ENCODE measurements around the gene SEPTIN11. TPM values are rescaled to one million over a fixed set of nuclear protein-coding genes. Genes with fewer than 3 reads are reported as not detected.

SEPTIN11 gene
- total and polyA plus RNA-seq, 7 donors: 5.7 to 54.0 (median 33.2) TPM

DNA sequence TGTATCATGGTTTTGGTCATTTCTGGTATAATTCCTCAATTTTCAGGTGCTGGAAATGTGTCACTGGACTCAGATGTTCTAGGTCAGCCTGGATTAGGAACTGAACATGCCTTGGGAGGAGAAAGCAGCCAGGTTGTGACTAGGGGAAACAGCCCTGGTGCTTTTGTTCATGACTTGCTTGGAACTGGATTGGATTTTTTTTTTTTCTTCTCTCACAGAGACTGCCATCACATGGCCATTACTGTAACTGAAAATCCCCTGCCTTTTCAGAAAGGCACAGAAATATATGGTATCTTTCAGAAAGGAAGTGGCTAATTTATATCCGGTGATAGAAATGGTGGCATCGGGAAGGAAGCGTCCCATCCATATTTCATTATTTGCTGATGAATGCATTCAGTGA lies 34.6 kb downstream of the SEPTIN11 start:
- Histone ChIP-seq H3K4me3 (no peak overlapping the region), H3K9me3 (no peaks in the 10 kb centered on the region), H3K4me1 (peaks cover 46% of the 10 kb centered on the region), H3K27me3 (ENCODE audit: insufficient read depth in 3 of 3, low read length in 2 of 3) (no peaks in the 10 kb centered on the region), H3K27ac (peak overlapping the region; percentile 68), H3K36me3 (ENCODE audit: insufficient read depth in 1 of 2, low read depth in 1 of 2) (no peaks in the 10 kb centered on the region)
- WGBS, 3 donors: 47 to 51% (median 51%) methylated on average over 3 of the region's 3 CpGs
- ATAC-seq (peak; percentile 32 to 59 (median 50)), DNase-seq (no peak)
- TF ChIP-seq, protein P1, sequence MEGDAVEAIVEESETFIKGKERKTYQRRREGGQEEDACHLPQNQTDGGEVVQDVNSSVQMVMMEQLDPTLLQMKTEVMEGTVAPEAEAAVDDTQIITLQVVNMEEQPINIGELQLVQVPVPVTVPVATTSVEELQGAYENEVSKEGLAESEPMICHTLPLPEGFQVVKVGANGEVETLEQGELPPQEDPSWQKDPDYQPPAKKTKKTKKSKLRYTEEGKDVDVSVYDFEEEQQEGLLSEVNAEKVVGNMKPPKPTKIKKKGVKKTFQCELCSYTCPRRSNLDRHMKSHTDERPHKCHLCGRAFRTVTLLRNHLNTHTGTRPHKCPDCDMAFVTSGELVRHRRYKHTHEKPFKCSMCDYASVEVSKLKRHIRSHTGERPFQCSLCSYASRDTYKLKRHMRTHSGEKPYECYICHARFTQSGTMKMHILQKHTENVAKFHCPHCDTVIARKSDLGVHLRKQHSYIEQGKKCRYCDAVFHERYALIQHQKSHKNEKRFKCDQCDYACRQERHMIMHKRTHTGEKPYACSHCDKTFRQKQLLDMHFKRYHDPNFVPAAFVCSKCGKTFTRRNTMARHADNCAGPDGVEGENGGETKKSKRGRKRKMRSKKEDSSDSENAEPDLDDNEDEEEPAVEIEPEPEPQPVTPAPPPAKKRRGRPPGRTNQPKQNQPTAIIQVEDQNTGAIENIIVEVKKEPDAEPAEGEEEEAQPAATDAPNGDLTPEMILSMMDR (IDR thresholded peaks at IDR 0.05): peak; percentile 40
- intact Hi-C loops (cut with DNase I): no loop called here

DNA sequence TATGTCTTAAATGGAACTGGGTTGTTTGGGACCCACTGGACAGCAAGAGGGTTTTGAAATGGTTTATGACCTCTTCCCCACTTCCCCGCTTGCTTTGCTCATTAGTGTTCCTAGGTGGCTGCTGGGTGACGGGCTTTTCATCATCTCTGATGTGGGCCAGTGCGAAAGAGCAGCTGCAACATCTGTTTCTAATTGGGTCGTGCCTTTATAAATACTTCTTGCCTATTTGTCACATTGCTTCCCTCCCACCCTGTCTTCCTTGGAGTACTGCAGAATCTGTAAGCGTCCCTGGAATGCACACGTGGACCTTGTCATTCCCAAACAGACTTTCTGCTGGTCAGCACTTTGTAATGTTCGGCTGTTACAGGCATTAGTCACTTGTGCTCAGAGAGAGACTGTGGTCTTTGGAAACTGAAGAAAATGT lies 35.2 kb downstream of the SEPTIN11 start:
- no peaks in the 10 kb centered on the region for H3K27me3 ChIP-seq (ENCODE audit: insufficient read depth in 3 of 3, low read length in 2 of 3)
- H3K4me1 ChIP-seq: peaks cover 46% of the 10 kb centered on the region
- ATAC-seq (peak; percentile 91 to 95 (median 94)), DNase-seq (peak; percentile 64 to 79)
- TF ChIP-seq, protein P1 (IDR thresholded peaks at IDR 0.05): no peak
- H3K27ac ChIP-seq: peak overlapping the region; percentile 68
- WGBS, 3 donors: 22 to 30% (median 25%) methylated on average over 7 of the region's 7 CpGs
- H3K4me3 ChIP-seq: no peak overlapping the region
- H3K36me3 ChIP-seq (ENCODE audit: insufficient read depth in 1 of 2, low read depth in 1 of 2): no peaks in the 10 kb centered on the region
- intact Hi-C loops (cut with DNase I): no loop called here
- no peaks in the 10 kb centered on the region for H3K9me3 ChIP-seq

DNA sequence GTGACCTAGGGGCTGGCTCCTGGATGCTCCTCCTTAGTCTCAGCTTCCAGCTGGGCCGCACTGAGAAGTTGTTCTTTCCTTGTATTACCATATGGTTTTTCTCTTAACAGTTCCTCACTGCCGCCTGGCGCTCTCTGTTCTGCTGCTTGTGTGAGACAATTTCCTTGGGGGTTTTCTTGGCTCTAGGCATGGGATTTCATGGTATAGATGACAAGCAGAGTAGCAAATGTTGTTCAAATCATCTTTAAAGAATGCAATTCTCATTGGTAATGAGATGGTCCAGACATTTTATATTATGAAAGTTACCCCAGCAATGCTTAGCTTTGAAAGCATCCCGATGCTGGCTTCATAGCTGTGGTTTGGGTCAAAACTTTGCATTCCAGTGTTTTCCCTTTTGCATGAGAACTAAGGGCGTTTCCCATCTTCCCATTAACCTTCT lies 37.6 kb downstream of the SEPTIN11 start:
- ATAC-seq (no peak), DNase-seq (peak in 1 of 2 donors; percentile 27)
- Histone ChIP-seq H3K27ac (peak overlapping the region; percentile 19), H3K27me3 (ENCODE audit: insufficient read depth in 3 of 3, low read length in 2 of 3) (no peaks in the 10 kb centered on the region), H3K36me3 (ENCODE audit: insufficient read depth in 1 of 2, low read depth in 1 of 2) (no peaks in the 10 kb centered on the region), H3K4me3 (no peak overlapping the region), H3K4me1 (peaks cover 46% of the 10 kb centered on the region), H3K9me3 (no peaks in the 10 kb centered on the region)
- intact Hi-C loops (cut with DNase I): no loop called here
- WGBS, 3 donors: 50 to 72% (median 64%) methylated on average over 5 of the region's 5 CpGs
- TF ChIP-seq, protein P1 (IDR thresholded peaks at IDR 0.05): no peak

DNA sequence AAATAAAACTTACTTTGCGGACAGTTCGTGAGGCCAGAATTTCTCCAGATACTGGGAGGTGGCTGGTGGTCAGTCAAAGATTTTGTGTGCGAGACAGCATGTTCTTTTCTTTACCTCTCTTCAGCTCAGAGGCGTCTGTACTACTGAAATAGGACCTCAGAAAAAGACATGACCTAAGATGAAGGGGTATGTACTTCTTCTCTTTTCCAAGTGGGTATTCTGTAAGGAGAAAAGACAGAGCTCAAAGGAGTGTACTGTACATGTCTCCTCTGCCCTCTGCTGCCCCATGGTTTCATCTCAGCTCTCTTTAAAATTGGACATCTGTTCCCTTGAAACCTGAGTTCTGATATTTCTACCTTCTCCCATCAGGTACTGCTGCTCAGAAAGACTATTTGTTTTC lies 38.1 kb downstream of the SEPTIN11 start:
- H3K27me3 ChIP-seq (ENCODE audit: insufficient read depth in 3 of 3, low read length in 2 of 3): no peaks in the 10 kb centered on the region
- H3K27ac ChIP-seq: no peak overlapping the region
- TF ChIP-seq, protein P1 (IDR thresholded peaks at IDR 0.05): no peak
- 62 to 76% (median 64%) methylated on average over 4 of the region's 4 CpGs for WGBS, 3 donors
- ATAC-seq (no peak), DNase-seq (no peak)
- peaks cover 42% of the 10 kb centered on the region for H3K4me1 ChIP-seq
- intact Hi-C loops (cut with DNase I): no loop called here
- H3K36me3 ChIP-seq (ENCODE audit: insufficient read depth in 1 of 2, low read depth in 1 of 2): no peaks in the 10 kb centered on the region
- H3K9me3 ChIP-seq: no peaks in the 10 kb centered on the region
- no peak overlapping the region for H3K4me3 ChIP-seq
